Measurements from ENCODE around the gene SLC22A1.
A peak's percentile ranks its signal among the peaks of the same experiment; 100 is the strongest.
"Not testable (repeated sequence)": the region's sequence is repeated elsewhere in the genome, so short reads cannot be mapped to it uniquely, and the experiment has no call there.

SLC22A1 gene

GRCh38 chr6:160137989-160138835 is 16.6 kb downstream of the SLC22A1 start:
- peak; percentile 18 to 28 for DNase-seq (ENCODE audit: low read depth in 2 of 2)

GRCh38 chr6:160138839-160139419 is 17.3 kb downstream of the SLC22A1 start:
- no peak for DNase-seq (ENCODE audit: low read depth in 2 of 2)

- DNase-seq (ENCODE audit: low read depth in 2 of 2): no peak
Measured at GRCh38 chr6:160139420-160139851, 17.8 kb downstream of the SLC22A1 start.

- not testable (repeated sequence) for DNase-seq (ENCODE audit: low read depth in 2 of 2)
Measured at GRCh38 chr6:160140493-160140892, 18.9 kb downstream of the SLC22A1 start.

GRCh38 chr6:160141001-160141726 is 19.5 kb downstream of the SLC22A1 start:
- no peak for DNase-seq (ENCODE audit: low read depth in 2 of 2)

- DNase-seq (ENCODE audit: low read depth in 2 of 2): no peak
Measured at GRCh38 chr6:160142115-160142715, 20.6 kb downstream of the SLC22A1 start.

- DNase-seq (ENCODE audit: low read depth in 2 of 2): no peak
Measured at GRCh38 chr6:160146454-160147145, 25.0 kb downstream of the SLC22A1 start.

- no peak for DNase-seq (ENCODE audit: low read depth in 2 of 2)
Measured at GRCh38 chr6:160147146-160147536, 25.5 kb downstream of the SLC22A1 start.

GRCh38 chr6:160154471-160154870 is 32.9 kb downstream of the SLC22A1 start:
- no peak for DNase-seq (ENCODE audit: low read depth in 2 of 2)

- DNase-seq (ENCODE audit: low read depth in 2 of 2): no peak
Measured at GRCh38 chr6:160156842-160157241, 35.2 kb downstream of the SLC22A1 start.

- DNase-seq (ENCODE audit: low read depth in 2 of 2): no peak
Measured at GRCh38 chr6:160160450-160160849, 38.8 kb downstream of the SLC22A1 start.

GRCh38 chr6:160160929-160161646 is 39.5 kb downstream of the SLC22A1 start:
- DNase-seq (ENCODE audit: low read depth in 2 of 2): no peak

GRCh38 chr6:160161647-160161986 is 40.0 kb downstream of the SLC22A1 start:
- DNase-seq (ENCODE audit: low read depth in 2 of 2): no peak

GRCh38 chr6:160162030-160162566 is 40.5 kb downstream of the SLC22A1 start:
- no peak for DNase-seq (ENCODE audit: low read depth in 2 of 2)

GRCh38 chr6:160163425-160163824 is 41.8 kb downstream of the SLC22A1 start:
- no peak for DNase-seq (ENCODE audit: low read depth in 2 of 2)

GRCh38 chr6:160163912-160164311 is 42.3 kb downstream of the SLC22A1 start:
- DNase-seq (ENCODE audit: low read depth in 2 of 2): no peak

GRCh38 chr6:160165928-160166327 is 44.3 kb downstream of the SLC22A1 start:
- not testable (repeated sequence) for DNase-seq (ENCODE audit: low read depth in 2 of 2)

- no peak for DNase-seq (ENCODE audit: low read depth in 2 of 2)
Measured at GRCh38 chr6:160167604-160168399, 46.2 kb downstream of the SLC22A1 start.

GRCh38 chr6:160170018-160170680 is 48.5 kb downstream of the SLC22A1 start:
- DNase-seq (ENCODE audit: low read depth in 2 of 2): no peak

Data from stimulated activated CD8-positive, alpha-beta memory T cell treated with anti-CD3 and anti-CD28 coated beads, Interleukin-7, amount 100 ng/mL, for 1 hour (primary cell).